HEK293 (cell line): ENCODE data around the gene FAM117B.
"Not testable (repeated sequence)": the region's sequence is repeated elsewhere in the genome, so short reads cannot be mapped to it uniquely, and the experiment has no call there.

Experiments used
- CTCF ChIA-PET: fragments of 350-600 bp; formaldehyde crosslinking; extraction: SDS; loops from one replicate; lab custom pipeline; 2021; ENCODE audit warnings: antibody characterized with exemption; lab: Yijun Ruan, JAX
- POLR2A ChIA-PET: fragments of 300-600 bp; formaldehyde crosslinking; extraction: SDS; loops from one replicate; lab custom pipeline; 2020; ENCODE audit warnings: antibody characterized with exemption, inconsistent platforms; lab: Yijun Ruan, JAX
- H3K27ac ChIP-seq: fragments of 200-500 bp; sonication (Bioruptor generic); 2 replicates; pipeline ENCODE4 v1.5.1; 2014; ENCODE audit warnings: low read depth, low read length, control low read depth, inconsistent platforms; ENCODE audit errors: extremely low read depth
- H3K36me3 ChIP-seq, 2 experiments: fragments of 200-500 bp in 1 of 2; sonication (Bioruptor generic) in 1 of 2; 1 replicate in 1 of 2; 2 replicates in 1 of 2; pipeline ENCODE4 v1.5.1; 2014 to 2017; ENCODE audit warnings: inconsistent platforms in 2 of 2, low read length in 2 of 2; ENCODE audit not compliant: control insufficient read depth in 2 of 2, insufficient read depth in 1 of 2
- H3K4me1 ChIP-seq: fragments of 200-500 bp; sonication (Bioruptor generic); 2 replicates; pipeline ENCODE4 v1.5.1; 2014; ENCODE audit warnings: mild to moderate bottlenecking, low read length, inconsistent platforms; ENCODE audit not compliant: control insufficient read depth, insufficient read depth
- H3K4me3 ChIP-seq: 2 replicates; pipeline ENCODE4 v1.5.1; 2011; ENCODE audit warnings: low read depth, mild to moderate bottlenecking, control low read depth, low read length, moderate library complexity
- H3K9me3 ChIP-seq: fragments of 200-500 bp; sonication (Bioruptor generic); 2 replicates; pipeline ENCODE4 v1.5.1; 2014; ENCODE audit warnings: low read depth, low read length, inconsistent platforms; ENCODE audit not compliant: control insufficient read depth, insufficient read depth
- PRDM1 ChIP-seq: fragments of 450-650 bp; formaldehyde crosslinking; IDR thresholded peaks from 2 replicates; pipeline ENCODE4; 2016; ENCODE audit warnings: missing biosample characterization, missing genetic modification characterization
- SETDB1 ChIP-seq: IDR thresholded peaks from one replicate; pipeline ENCODE4 v1.6.1; 2017; ENCODE audit warnings: mild to moderate bottlenecking, low read length, moderate library complexity, mixed read lengths; ENCODE audit not compliant: insufficient read length
- SP3 ChIP-seq: fragments of 450-650 bp; formaldehyde crosslinking; IDR thresholded peaks from 2 replicates; pipeline ENCODE4 v1.5.1; 2016; ENCODE audit warnings: missing biosample characterization, missing genetic modification characterization
- TRIM28 ChIP-seq: IDR thresholded peaks from 2 replicates; pipeline ENCODE4 v1.6.1; 2011; ENCODE audit warnings: low read length, control low read depth, borderline replicate concordance
- ZBTB20 ChIP-seq: fragments of 450-650 bp; formaldehyde crosslinking; IDR thresholded peaks from 2 replicates; pipeline ENCODE4 v1.5.1; 2016; ENCODE audit warnings: missing biosample characterization, missing genetic modification characterization
- ZBTB44 ChIP-seq: fragments of 450-650 bp; IDR thresholded peaks from 2 replicates; pipeline ENCODE4 v1.5.1; 2018; ENCODE audit warnings: missing biosample characterization, mild to moderate bottlenecking, missing genetic modification characterization
- ZFP3 ChIP-seq: fragments of 450-650 bp; formaldehyde crosslinking; IDR thresholded peaks from 2 replicates; pipeline ENCODE4 v1.5.1; 2016; ENCODE audit warnings: low read depth, missing biosample characterization, missing genetic modification characterization
- ZIC2 ChIP-seq: fragments of 450-650 bp; formaldehyde crosslinking; IDR thresholded peaks from 2 replicates; pipeline ENCODE4 v1.5.1; 2016; ENCODE audit warnings: missing biosample characterization, missing genetic modification characterization
- ZNF121 ChIP-seq: fragments of 450-650 bp; formaldehyde crosslinking; IDR thresholded peaks from 2 replicates; pipeline ENCODE4 v1.5.1; 2016; ENCODE audit warnings: missing biosample characterization, missing genetic modification characterization
- ZNF155 ChIP-seq: fragments of 450-650 bp; formaldehyde crosslinking; IDR thresholded peaks from 2 replicates; pipeline ENCODE4 v1.5.1; 2016; ENCODE audit warnings: missing biosample characterization, missing genetic modification characterization
- ZNF214 ChIP-seq: fragments of 450-650 bp; formaldehyde crosslinking; IDR thresholded peaks from 2 replicates; pipeline ENCODE4 v1.5.1; 2017; ENCODE audit warnings: missing biosample characterization, mild to moderate bottlenecking, missing genetic modification characterization, borderline replicate concordance
- ZNF223 ChIP-seq: fragments of 450-650 bp; formaldehyde crosslinking; IDR thresholded peaks from 2 replicates; pipeline ENCODE4 v1.5.1; 2016; ENCODE audit warnings: missing biosample characterization, missing genetic modification characterization
- ZNF24 ChIP-seq: fragments of 450-650 bp; formaldehyde crosslinking; IDR thresholded peaks from 2 replicates; pipeline ENCODE4 v1.5.1; 2016; ENCODE audit warnings: missing biosample characterization, missing genetic modification characterization
- ZNF311 ChIP-seq: fragments of 450-650 bp; formaldehyde crosslinking; IDR thresholded peaks from 2 replicates; pipeline ENCODE4 v1.5.1; 2017; ENCODE audit warnings: missing biosample characterization, missing genetic modification characterization, borderline replicate concordance
- ZNF335 ChIP-seq: fragments of 450-650 bp; formaldehyde crosslinking; conservative IDR thresholded peaks from 2 replicates; pipeline ENCODE4 v1.5.1; 2016; ENCODE audit warnings: missing biosample characterization, missing genetic modification characterization
- ZNF449 ChIP-seq: fragments of 450-650 bp; formaldehyde crosslinking; IDR thresholded peaks from 2 replicates; pipeline ENCODE4 v1.5.1; 2017; ENCODE audit warnings: missing biosample characterization, mild to moderate bottlenecking, missing genetic modification characterization, moderate library complexity
- ZNF596 ChIP-seq: fragments of 450-650 bp; IDR thresholded peaks from 2 replicates; pipeline ENCODE4 v1.5.0; 2018; ENCODE audit warnings: missing biosample characterization, mild to moderate bottlenecking, missing genetic modification characterization, moderate library complexity
- ZNF600 ChIP-seq: fragments of 450-650 bp; formaldehyde crosslinking; IDR thresholded peaks from 2 replicates; pipeline ENCODE4 v1.5.1; 2016; ENCODE audit warnings: missing biosample characterization, missing genetic modification characterization
- ZNF623 ChIP-seq: fragments of 450-650 bp; formaldehyde crosslinking; IDR thresholded peaks from 2 replicates; pipeline ENCODE4 v1.5.1; 2016; ENCODE audit warnings: missing biosample characterization, missing genetic modification characterization
- ZNF626 ChIP-seq: fragments of 450-650 bp; sonication (Bioruptor Pico); formaldehyde crosslinking; IDR thresholded peaks from 2 replicates; pipeline ENCODE4 v1.5.1; 2018; ENCODE audit warnings: missing biosample characterization, missing genetic modification characterization, inconsistent platforms
- ZNF639 ChIP-seq: fragments of 450-650 bp; formaldehyde crosslinking; IDR thresholded peaks from 2 replicates; pipeline ENCODE4 v1.5.1; 2016; ENCODE audit warnings: missing biosample characterization, missing genetic modification characterization
- ZNF664 ChIP-seq: fragments of 450-650 bp; formaldehyde crosslinking; IDR thresholded peaks from 2 replicates; pipeline ENCODE4 v1.5.1; 2016; ENCODE audit warnings: missing biosample characterization, missing genetic modification characterization
- ZNF701 ChIP-seq: fragments of 450-650 bp; formaldehyde crosslinking; IDR thresholded peaks from 2 replicates; pipeline ENCODE4 v1.5.1; 2016; ENCODE audit warnings: missing biosample characterization, missing genetic modification characterization

FAM117B gene

GRCh38 chr2:202705446-202706020, 70.8 kb downstream of the FAM117B start:
- Histone ChIP-seq H3K9me3 (no peaks in the 10 kb centered on the region), H3K27ac (no peak overlapping the region), H3K36me3 (no peaks in the 10 kb centered on the region; a peak in 1 of 3 replicates), H3K4me1 (no peaks in the 10 kb centered on the region), H3K4me3 (no peak overlapping the region)
- ChIA-PET CTCF (interaction anchor here (0.6 kb wide), 1 partner anchor 103 kb away, joined by 3 read pairs; no protein-coding TSS in a partner anchor), POLR2A (no interaction called here)
- TF ChIP-seq ZNF626 (no peak), ZNF214 (no peak), ZNF664 (no peak), ZFP3 (no peak), ZNF24 (tag by site-specific recombination) (no peak), ZNF639 (tag by site-specific recombination) (no peak), ZNF335 (tag by site-specific recombination) (no peak), ZNF449 (no peak), SP3 (tag by site-specific recombination) (no peak), ZBTB20 (tag by site-specific recombination) (no peak), ZNF155 (tag by site-specific recombination) (no peak)

- POLR2A ChIA-PET, H3K36me3 ChIP-seq, H3K9me3 ChIP-seq, CTCF ChIA-PET, H3K4me1 ChIP-seq, H3K27ac ChIP-seq, H3K4me3 ChIP-seq: not testable (repeated sequence)
These were observed 80.5 kb downstream of the FAM117B start for GRCh38 chr2:202714971-202715935.

GRCh38 chr2:202716114-202716718, 81.4 kb downstream of the FAM117B start:
- POLR2A ChIA-PET, result no interaction called here

GRCh38 chr2:202716953-202717597, 82.3 kb downstream of the FAM117B start:
- ChIA-PET CTCF (interaction anchor here (0.6 to 1.0 kb wide), 2 partner anchors 14 to 437 kb away, joined by 3 to 5 read pairs; no protein-coding TSS in a partner anchor), POLR2A (no interaction called here)
- Histone ChIP-seq H3K27ac (no peak overlapping the region), H3K36me3 (no peaks in the 10 kb centered on the region), H3K9me3 (no peaks in the 10 kb centered on the region), H3K4me1 (peaks cover 13% of the 10 kb centered on the region), H3K4me3 (no peak overlapping the region)
- TF ChIP-seq ZNF596 (no peak), PRDM1 (tag by site-specific recombination) (no peak), ZNF701 (tag by site-specific recombination) (no peak), ZNF311 (tag by site-specific recombination) (no peak), ZNF223 (tag by site-specific recombination) (no peak), ZNF121 (tag by site-specific recombination) (no peak), ZNF600 (tag by site-specific recombination) (no peak), ZNF623 (tag by site-specific recombination) (no peak), ZBTB44 (tag by site-specific recombination) (no peak), ZIC2 (tag by site-specific recombination) (no peak)

More at GRCh38 chr2:202716114-202716718, 81.4 kb downstream of the FAM117B start:
- Histone ChIP-seq H3K36me3 (no peaks in the 10 kb centered on the region), H3K9me3 (no peaks in the 10 kb centered on the region), H3K4me3 (no peak overlapping the region), H3K4me1 (peaks cover 8% of the 10 kb centered on the region), H3K27ac (no peak overlapping the region)
- CTCF ChIA-PET, result interaction anchor here (0.6 kb wide), 1 partner anchor 438 kb away, joined by 5 read pairs; no protein-coding TSS in a partner anchor
- TF ChIP-seq SETDB1, result peak; percentile 99
- TF ChIP-seq ZNF596, result no peak
- TF ChIP-seq TRIM28, result peak; percentile 90
